Sigmoid colon (tissue), 4 donors: ENCODE data around the gene TYMP.

Experiments
- CTCF ChIP-seq, 4 experiments: fragments of 450-650 bp in 3 of 4; fragments of 200-600 bp in 1 of 4; IDR thresholded peaks; one replicate each; pipeline ENCODE4 v1.5.1; 2016 to 2019; ENCODE audit warnings: antibody characterized with exemption in 4 of 4, mild to moderate bottlenecking in 3 of 4, moderate library complexity in 2 of 4
- EP300 ChIP-seq, 4 donors: sonication (generic); formaldehyde crosslinking; IDR thresholded peaks; one replicate each; pipeline ENCODE4 v1.6.1; 2017; ENCODE audit warnings: antibody characterized with exemption in 4 of 4
- POLR2A ChIP-seq, 2 donors: fragments of 450-650 bp; IDR thresholded peaks; one replicate each; pipeline ENCODE4 v1.6.1; 2016; ENCODE audit warnings: antibody characterized with exemption in 2 of 2, mild to moderate bottlenecking in 2 of 2, moderate library complexity in 2 of 2
- POLR2AphosphoS5 ChIP-seq, 4 donors: sonication (generic); formaldehyde crosslinking; IDR thresholded peaks; one replicate each; pipeline ENCODE4 v1.6.1; 2017; ENCODE audit warnings: antibody characterized with exemption in 4 of 4

- TF ChIP-seq CTCF (IDR thresholded peaks at IDR 0.05) (no peak), POLR2AphosphoS5 (IDR thresholded peaks at IDR 0.05) (no peak), POLR2A (IDR thresholded peaks at IDR 0.05) (no peak), EP300 (IDR thresholded peaks at IDR 0.05) (no peak)
Observed at GRCh38 chr22:50503475-50504145, 26.2 kb downstream of the TYMP start.
